WERI-Rb-1 (cell line): ENCODE results near the gene TGFBR3L.

Experiments
- DNase-seq: peaks from one replicate; pipeline ENCODE4 v3.0.0-alpha.2; 2020
- H3K27ac ChIP-seq: fragments of 250-450 bp; sonication (Bioruptor Pico); 2 replicates; pipeline ENCODE4 v1.5.1; 2020; ENCODE audit warnings: mild to moderate bottlenecking, moderate library complexity
- H3K27me3 ChIP-seq: fragments of 250-450 bp; sonication (Bioruptor Pico); 2 replicates; pipeline ENCODE4 v1.5.1; 2021; ENCODE audit warnings: mild to moderate bottlenecking, low read depth, moderate library complexity; ENCODE audit not compliant: insufficient read depth, severe bottlenecking
- H3K36me3 ChIP-seq: fragments of 250-450 bp; sonication (Bioruptor Pico); 2 replicates; pipeline ENCODE4 v1.5.1; 2020; ENCODE audit warnings: mild to moderate bottlenecking, moderate library complexity
- H3K4me3 ChIP-seq: 2 replicates; pipeline ENCODE4 v1.5.1; 2011; ENCODE audit warnings: low read depth, mild to moderate bottlenecking, control low read depth, low read length
- H3K9me3 ChIP-seq: fragments of 250-450 bp; sonication (Bioruptor Pico); 2 replicates; pipeline ENCODE4 v1.5.1; 2021; ENCODE audit warnings: mild to moderate bottlenecking, moderate library complexity; ENCODE audit not compliant: severe bottlenecking
- TF ChIP-seq, protein P1 (sequence below): IDR thresholded peaks from 2 replicates; pipeline ENCODE4 v1.5.1; 2011; ENCODE audit warnings: low read depth, mild to moderate bottlenecking, control low read depth, inconsistent platforms, low read length

The TGFBR3L gene

DNA sequence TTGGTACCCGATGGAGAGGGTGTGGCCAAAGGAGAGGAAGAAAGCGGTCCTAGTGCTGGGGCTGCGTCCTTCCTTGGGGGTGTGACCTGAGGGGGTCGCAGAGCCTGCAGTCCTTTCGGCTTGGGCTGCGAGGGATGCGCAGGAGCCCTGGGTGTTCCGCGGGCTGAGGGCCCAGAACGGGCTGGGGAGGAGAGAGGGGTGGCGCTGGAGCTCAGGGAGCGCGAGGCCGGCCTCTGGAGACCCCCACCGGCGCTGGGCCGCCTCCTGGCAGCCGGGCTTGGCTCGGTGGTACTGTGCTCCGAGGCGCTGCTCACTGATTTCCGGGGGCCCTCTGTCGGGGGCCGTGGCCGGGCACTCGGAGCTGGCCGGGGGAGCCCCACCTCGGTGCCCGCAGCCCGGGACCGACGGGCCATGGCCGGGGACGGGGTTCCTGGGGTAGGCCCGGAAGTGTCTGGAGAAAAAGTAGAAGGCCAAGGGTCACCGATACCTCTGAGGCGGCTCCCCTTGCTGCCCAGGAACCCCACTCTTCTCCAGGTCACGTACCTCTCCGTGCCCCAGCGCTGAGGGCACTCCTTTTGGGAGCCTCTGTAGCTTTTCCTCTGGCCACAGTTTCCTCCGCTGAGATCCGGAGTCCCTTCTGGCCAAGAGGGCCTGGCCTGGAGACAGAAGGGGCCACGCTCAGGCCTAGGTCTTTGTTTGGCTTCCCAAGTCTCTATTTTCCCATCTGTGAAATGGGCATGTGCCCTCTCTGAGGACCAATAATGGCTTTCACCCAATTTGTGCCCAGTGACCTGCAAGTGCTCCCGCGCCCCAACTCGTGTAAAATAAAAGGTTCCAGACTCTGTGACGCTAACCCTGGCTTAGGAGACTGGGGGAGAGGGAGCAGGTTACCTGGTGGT is 42.1 kb upstream of the TGFBR3L start:
- H3K27me3 ChIP-seq: no peaks in the 10 kb centered on the region
- H3K27ac ChIP-seq: peak overlapping the region; percentile 24; the same call in 1 of the 2 replicates
- no peak for DNase-seq
- no peak overlapping the region for H3K4me3 ChIP-seq
- no peaks in the 10 kb centered on the region for H3K9me3 ChIP-seq
- peaks cover 44% of the 10 kb centered on the region for H3K36me3 ChIP-seq
- TF ChIP-seq, protein P1, sequence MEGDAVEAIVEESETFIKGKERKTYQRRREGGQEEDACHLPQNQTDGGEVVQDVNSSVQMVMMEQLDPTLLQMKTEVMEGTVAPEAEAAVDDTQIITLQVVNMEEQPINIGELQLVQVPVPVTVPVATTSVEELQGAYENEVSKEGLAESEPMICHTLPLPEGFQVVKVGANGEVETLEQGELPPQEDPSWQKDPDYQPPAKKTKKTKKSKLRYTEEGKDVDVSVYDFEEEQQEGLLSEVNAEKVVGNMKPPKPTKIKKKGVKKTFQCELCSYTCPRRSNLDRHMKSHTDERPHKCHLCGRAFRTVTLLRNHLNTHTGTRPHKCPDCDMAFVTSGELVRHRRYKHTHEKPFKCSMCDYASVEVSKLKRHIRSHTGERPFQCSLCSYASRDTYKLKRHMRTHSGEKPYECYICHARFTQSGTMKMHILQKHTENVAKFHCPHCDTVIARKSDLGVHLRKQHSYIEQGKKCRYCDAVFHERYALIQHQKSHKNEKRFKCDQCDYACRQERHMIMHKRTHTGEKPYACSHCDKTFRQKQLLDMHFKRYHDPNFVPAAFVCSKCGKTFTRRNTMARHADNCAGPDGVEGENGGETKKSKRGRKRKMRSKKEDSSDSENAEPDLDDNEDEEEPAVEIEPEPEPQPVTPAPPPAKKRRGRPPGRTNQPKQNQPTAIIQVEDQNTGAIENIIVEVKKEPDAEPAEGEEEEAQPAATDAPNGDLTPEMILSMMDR: no peak

DNA sequence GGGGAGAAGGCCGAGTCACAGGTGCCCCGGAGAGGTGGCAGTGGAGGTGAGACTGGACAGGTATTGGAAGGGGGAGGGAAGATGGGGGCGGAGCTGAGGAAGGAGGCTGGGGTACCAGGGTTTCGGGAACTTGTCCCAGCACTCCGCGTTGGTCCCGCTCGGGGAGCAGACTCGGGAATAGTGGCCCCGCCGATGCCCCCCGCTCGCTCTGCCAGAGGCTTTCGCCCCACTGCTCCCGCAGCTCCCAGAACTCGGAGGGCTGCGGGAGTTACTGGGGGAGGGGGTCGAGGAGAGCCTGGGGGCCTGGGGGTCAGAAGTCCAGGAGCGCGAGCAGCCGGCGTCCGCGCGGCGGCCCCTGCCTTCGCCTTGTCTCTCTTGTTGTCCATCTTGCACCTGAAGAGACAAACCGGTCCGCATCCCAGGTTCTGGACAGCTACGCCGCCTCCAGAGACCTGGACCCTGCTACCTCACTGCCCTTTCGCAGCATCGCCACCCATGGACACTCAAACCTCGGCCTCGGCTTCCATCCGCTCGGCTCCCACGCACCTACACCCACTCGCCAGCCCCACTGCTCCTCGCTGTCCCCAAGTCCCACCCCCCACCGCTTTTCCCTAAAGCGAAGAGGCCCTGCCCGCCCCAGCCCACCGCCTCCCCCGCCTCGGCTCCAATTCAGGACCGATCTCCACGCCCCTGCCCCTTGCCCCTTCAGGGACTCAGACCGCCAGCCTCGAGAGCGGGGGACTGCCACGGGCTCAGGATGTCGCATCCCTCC is 41.1 kb upstream of the TGFBR3L start:
- H3K27me3 ChIP-seq: no peaks in the 10 kb centered on the region
- peak overlapping the region; percentile 82 for H3K4me3 ChIP-seq
- DNase-seq: peak; percentile 32
- peaks cover 38% of the 10 kb centered on the region for H3K36me3 ChIP-seq
- no peaks in the 10 kb centered on the region for H3K9me3 ChIP-seq
- TF ChIP-seq, protein P1: no peak
- H3K27ac ChIP-seq: peak overlapping the region; percentile 90

DNA sequence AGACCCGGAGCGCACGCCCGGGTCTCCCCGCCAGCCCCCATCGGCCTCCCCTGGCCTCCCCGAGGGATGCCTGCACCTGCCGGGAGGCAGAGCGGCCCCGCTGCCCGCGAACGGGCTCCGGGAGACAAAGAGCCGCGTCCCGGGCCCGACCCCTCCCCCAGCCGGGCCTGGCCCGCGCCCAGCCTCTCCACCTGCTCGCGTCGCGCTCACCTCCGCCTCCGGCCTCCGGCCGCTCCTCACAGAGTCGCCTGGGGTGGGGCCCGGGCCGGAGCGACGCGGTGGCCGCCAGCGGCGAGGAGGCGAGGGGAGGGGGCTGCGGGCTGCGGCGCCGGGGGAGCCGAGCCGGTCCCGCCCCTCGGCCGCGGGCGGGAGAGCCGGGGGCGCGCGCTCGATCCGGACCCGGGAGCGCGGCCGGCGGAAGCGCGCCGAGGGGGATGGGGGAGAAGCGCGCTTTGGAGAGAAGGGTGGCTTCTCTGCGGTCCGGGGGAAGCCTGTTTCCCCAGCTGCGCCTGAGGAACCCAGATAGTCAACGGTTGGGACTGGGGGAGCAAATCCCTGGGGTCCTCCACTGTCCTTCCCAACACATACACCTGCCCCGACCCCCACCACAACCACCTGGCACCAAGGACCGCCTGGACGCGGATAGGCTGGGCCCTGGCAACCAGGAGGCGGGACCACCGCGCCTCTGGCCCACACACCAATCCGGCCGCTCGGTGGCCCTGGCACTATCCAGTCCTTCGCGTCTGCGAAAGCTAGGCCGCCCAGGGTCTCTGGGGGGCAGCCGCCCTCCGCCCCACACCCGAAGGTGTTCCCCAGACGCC is 40.3 kb upstream of the TGFBR3L start, which contains the start of gene PRR36:
TSS of gene PRR36 (minus strand) at position 315 of the 821 bp plus-strand sequence. CDS start 701 bp downstream, outside the sequence.
- H3K9me3 ChIP-seq: no peaks in the 10 kb centered on the region
- DNase-seq: peak; percentile 90
- peak within 1 kb of the TSS; percentile 90 for H3K27ac ChIP-seq
- peaks cover 30% of the 10 kb centered on the region for H3K36me3 ChIP-seq
- no peaks in the 10 kb centered on the region for H3K27me3 ChIP-seq
- TF ChIP-seq, protein P1: peak; percentile 20; the same call in 1 of the 2 replicates
- H3K4me3 ChIP-seq: peak within 1 kb of the TSS; percentile 82

DNA sequence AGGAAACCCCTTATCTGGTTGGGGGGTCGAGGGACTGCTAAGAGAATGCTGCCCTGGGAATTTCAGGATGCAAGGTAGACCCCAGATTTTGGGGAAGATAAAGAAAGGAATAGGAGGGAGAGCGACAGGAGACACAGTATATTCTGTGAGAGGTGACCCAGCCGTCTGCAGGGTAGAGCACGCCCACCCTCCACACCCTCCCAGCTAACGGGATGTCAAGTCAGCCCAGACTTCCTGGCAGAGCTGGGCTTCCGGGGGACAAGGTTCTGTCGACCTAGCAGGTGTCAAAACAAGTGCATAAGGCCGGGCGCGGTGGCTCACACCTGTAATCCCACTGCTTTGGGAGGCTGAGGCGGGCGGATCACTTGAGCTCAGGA is 39.7 kb upstream of the TGFBR3L start:
- no peaks in the 10 kb centered on the region for H3K9me3 ChIP-seq
- no peak for DNase-seq
- H3K27me3 ChIP-seq: no peaks in the 10 kb centered on the region
- H3K4me3 ChIP-seq: peak overlapping the region; percentile 82
- TF ChIP-seq, protein P1: no peak
- peak overlapping the region; percentile 90 for H3K27ac ChIP-seq
- peaks cover 24% of the 10 kb centered on the region for H3K36me3 ChIP-seq

DNA sequence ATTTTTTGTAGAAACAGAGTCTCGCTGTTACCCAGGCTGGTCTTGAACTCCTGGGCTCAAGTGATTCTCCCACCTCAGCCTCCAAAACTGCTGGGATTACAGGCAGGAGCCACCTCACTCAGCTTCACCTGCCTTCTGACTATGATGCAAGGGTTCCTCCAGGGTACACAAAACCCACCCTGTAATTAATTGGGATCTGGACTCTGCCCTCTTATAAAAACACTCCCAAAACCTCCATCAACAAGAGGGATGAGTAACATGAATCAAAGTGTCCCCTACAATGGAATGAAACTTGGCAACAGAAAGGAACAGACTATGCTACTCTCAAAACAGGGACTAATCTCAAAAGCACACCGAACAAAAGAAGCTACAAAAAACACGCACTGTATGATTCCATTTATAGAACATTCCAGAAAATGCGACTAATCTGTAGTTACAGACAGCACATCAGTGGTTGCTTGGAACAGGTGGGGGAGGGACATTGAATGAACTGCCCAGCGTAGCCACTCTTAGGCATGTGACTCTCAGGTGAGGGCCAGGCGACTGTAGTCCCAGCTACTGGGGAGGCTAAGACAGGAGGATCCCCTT is 37.3 kb upstream of the TGFBR3L start:
- no peak for DNase-seq
- TF ChIP-seq, protein P1: no peak
- no peaks in the 10 kb centered on the region for H3K27me3 ChIP-seq
- H3K36me3 ChIP-seq: peaks cover 9% of the 10 kb centered on the region
- H3K4me3 ChIP-seq: no peak overlapping the region
- peaks cover 2% of the 10 kb centered on the region for H3K9me3 ChIP-seq
- H3K27ac ChIP-seq: no peak overlapping the region
